Measurements from ENCODE around the gene SLC9A5. TPM values are rescaled to one million over a fixed set of nuclear protein-coding genes. Genes with fewer than 3 reads are reported as not detected.
A peak's percentile ranks its signal among the peaks of the same experiment; 100 is the strongest.

Gene SLC9A5
- total and polyA plus RNA-seq, 9 of the 15 experiments (the other 6 are each of a cell fraction or from before 2014, with no cell fraction given), result 0.06 to 3.1 (median 1.2) TPM

DNA sequence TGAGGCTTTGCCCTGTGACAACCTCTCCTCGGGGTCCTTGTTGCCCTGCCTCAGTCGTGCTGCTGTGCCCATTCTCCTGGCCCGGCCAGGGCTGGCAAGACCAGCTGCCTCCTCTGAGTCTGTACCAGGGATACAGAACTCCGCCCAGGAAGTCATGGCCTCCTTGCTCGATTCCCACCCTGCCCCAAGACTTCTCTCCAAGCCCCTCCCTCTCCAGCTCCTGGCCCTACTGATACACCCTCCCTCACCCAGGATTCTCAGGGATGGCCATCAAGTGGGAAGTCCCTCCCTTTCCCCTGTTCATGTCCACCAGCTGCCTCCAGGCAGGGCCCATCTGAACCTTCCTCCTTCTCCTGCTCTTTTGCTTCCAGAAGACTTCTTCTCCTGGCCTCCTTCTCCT lies 33.1 kb upstream of the SLC9A5 start (continued):
- TF ChIP-seq, protein P1, sequence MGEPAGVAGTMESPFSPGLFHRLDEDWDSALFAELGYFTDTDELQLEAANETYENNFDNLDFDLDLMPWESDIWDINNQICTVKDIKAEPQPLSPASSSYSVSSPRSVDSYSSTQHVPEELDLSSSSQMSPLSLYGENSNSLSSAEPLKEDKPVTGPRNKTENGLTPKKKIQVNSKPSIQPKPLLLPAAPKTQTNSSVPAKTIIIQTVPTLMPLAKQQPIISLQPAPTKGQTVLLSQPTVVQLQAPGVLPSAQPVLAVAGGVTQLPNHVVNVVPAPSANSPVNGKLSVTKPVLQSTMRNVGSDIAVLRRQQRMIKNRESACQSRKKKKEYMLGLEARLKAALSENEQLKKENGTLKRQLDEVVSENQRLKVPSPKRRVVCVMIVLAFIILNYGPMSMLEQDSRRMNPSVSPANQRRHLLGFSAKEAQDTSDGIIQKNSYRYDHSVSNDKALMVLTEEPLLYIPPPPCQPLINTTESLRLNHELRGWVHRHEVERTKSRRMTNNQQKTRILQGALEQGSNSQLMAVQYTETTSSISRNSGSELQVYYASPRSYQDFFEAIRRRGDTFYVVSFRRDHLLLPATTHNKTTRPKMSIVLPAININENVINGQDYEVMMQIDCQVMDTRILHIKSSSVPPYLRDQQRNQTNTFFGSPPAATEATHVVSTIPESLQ (CRISPR knock-in tag; IDR thresholded peaks at IDR 0.05), result no peak
- TF ChIP-seq, protein P2, sequence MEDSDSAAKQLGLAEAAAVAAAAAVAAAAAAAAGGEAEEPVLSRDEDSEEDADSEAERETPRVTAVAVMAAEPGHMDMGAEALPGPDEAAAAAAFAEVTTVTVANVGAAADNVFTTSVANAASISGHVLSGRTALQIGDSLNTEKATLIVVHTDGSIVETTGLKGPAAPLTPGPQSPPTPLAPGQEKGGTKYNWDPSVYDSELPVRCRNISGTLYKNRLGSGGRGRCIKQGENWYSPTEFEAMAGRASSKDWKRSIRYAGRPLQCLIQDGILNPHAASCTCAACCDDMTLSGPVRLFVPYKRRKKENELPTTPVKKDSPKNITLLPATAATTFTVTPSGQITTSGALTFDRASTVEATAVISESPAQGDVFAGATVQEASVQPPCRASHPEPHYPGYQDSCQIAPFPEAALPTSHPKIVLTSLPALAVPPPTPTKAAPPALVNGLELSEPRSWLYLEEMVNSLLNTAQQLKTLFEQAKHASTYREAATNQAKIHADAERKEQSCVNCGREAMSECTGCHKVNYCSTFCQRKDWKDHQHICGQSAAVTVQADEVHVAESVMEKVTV (CRISPR knock-in tag; IDR thresholded peaks at IDR 0.05), result no peak

DNA sequence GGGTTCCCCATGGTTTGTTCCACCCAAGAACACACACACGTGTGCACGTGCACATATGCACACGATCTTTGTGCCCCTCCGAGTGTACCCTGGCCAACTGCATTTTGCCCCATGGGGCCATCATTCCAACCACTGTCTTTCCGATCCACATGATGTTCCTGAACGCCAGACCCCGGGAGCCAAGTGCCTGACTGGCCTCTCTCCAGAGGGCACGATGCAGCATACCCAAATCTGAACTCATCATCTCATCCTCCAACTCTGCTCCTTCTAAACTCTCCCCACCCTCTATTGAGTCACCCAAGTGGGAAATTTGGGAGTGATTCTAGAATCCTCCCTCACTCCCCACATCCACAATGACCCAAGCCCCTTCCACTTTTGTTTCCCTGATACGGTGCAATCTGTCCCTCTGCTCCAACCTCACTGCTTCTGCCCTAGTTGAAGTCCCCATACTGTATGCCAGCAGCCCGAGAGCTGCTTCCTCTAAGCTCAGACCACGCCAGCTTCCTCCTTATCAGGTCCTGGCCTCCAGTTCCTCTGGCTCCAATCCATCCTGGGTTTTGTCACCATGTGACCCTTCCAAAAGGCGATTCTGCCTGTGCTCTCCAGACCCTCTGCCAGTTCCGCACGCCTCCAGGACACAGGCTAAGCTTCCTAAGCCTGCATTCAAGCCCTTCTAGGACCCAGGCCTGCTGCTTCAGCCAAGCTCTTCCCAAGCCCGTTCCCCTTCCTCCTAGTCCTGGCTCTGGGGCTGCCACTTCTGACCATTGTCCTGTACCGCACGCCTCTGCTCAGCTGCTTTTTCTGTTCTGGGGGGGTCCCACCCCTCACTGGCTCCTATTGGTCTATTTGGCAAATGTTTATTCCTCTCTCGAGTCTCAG lies 31.9 kb upstream of the SLC9A5 start:
- H3K27ac ChIP-seq (ENCODE audit: extremely low read depth, low read depth, low read length), result peak overlapping the region; percentile 42
- peak overlapping the region; percentile 94 for H2AFZ ChIP-seq (ENCODE audit: low read depth, low read length)
- no peaks in the 10 kb centered on the region for H3K36me3 ChIP-seq (ENCODE audit: control insufficient read depth, insufficient read depth, low read length)
- peak; percentile 93 for FAIRE-seq
- H3K4me2 ChIP-seq (ENCODE audit: insufficient read depth, low read length), result peak overlapping the region; percentile 64
- H3K27me3 ChIP-seq (ENCODE audit: control insufficient read depth in 2 of 2, insufficient read depth in 2 of 2, low read length in 2 of 2), result no peaks in the 10 kb centered on the region
- CTCF ChIA-PET (ENCODE audit: low intra/inter-chr PET ratio), result no interaction called here
- peak overlapping the region; percentile 33 to 89; a peak in 3 of 4 replicates for H3K9ac ChIP-seq (ENCODE audit: insufficient read depth in 1 of 2, low read depth in 2 of 2, low read length in 2 of 2)
- peak; percentile 64 to 83 (median 73) for DNase-seq (ENCODE audit: extremely low read depth in 1 of 4, low spot score in 3 of 4)
- H3K4me3 ChIP-seq, result no peak overlapping the region
- POLR2A ChIA-PET, result interaction anchor here (0.6 to 3.1 kb wide), 6 partner anchors 9 to 20 kb away, joined by 3 to 21 read pairs (median 4); partner anchors contain the start of gene TMEM208
- no peaks in the 10 kb centered on the region for H3K9me3 ChIP-seq (replicated peaks; ENCODE audit: control insufficient read depth, insufficient read depth, low read depth, low read length)
- no TSS peak for BruUV-seq (replicated peaks)
- WGBS (ENCODE audit: insufficient coverage, low coverage, missing lambda C conversion rate), result 35% methylated on average over 17 of the region's 18 CpGs
- peaks cover 20 to 24% of the 10 kb centered on the region in 2 experiments for H3K4me1 ChIP-seq (replicated peaks in 1 of 2; ENCODE audit: control insufficient read depth in 2 of 2, insufficient read depth in 2 of 2, low read length in 2 of 2)
- peak; percentile 89 for ATAC-seq
- H4K20me1 ChIP-seq (replicated peaks; ENCODE audit: control insufficient read depth, insufficient read depth, low read length), result no peaks in the 10 kb centered on the region
- no peaks in the 10 kb centered on the region for H3K79me2 ChIP-seq (ENCODE audit: control insufficient read depth, insufficient read depth, low read length)
- no peaks in the 10 kb centered on the region for H3K9me1 ChIP-seq (ENCODE audit: control insufficient read depth, insufficient read depth, low read length)
- intact Hi-C loops (cut with micrococcal nuclease), result no loop called here
- in situ Hi-C loops (cut with MboI), result no loop called here
- TF ChIP-seq BHLHE40 (IDR thresholded peaks at IDR 0.05; ENCODE audit: low read length), result peak; percentile 60; the same call in 1 of the 2 replicates
- TF ChIP-seq POLR2AphosphoS2 (IDR thresholded peaks at IDR 0.05; ENCODE audit: low read length), result no peak
- peak; percentile 66; the same call in 1 of the 2 replicates for TF ChIP-seq PHF8 (IDR thresholded peaks at IDR 0.05; ENCODE audit: borderline replicate concordance, low read length)
- TF ChIP-seq, protein P3, sequence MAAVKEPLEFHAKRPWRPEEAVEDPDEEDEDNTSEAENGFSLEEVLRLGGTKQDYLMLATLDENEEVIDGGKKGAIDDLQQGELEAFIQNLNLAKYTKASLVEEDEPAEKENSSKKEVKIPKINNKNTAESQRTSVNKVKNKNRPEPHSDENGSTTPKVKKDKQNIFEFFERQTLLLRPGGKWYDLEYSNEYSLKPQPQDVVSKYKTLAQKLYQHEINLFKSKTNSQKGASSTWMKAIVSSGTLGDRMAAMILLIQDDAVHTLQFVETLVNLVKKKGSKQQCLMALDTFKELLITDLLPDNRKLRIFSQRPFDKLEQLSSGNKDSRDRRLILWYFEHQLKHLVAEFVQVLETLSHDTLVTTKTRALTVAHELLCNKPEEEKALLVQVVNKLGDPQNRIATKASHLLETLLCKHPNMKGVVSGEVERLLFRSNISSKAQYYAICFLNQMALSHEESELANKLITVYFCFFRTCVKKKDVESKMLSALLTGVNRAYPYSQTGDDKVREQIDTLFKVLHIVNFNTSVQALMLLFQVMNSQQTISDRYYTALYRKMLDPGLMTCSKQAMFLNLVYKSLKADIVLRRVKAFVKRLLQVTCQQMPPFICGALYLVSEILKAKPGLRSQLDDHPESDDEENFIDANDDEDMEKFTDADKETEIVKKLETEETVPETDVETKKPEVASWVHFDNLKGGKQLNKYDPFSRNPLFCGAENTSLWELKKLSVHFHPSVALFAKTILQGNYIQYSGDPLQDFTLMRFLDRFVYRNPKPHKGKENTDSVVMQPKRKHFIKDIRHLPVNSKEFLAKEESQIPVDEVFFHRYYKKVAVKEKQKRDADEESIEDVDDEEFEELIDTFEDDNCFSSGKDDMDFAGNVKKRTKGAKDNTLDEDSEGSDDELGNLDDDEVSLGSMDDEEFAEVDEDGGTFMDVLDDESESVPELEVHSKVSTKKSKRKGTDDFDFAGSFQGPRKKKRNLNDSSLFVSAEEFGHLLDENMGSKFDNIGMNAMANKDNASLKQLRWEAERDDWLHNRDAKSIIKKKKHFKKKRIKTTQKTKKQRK (IDR thresholded peaks at IDR 0.05; ENCODE audit: borderline replicate concordance, low read depth, low read length), result no peak
- no peak for TF ChIP-seq PCBP1 (IDR thresholded peaks at IDR 0.05; ENCODE audit: low read depth, low read length, poor library complexity, severe bottlenecking)
- TF ChIP-seq RAD21 (CRISPR knock-in tag; conservative IDR thresholded peaks at IDR 0.05 in 1 of 2, IDR thresholded peaks at IDR 0.05 in 1 of 2), result no peak
- no peak for TF ChIP-seq RBM34 (IDR thresholded peaks at IDR 0.05; ENCODE audit: borderline replicate concordance, insufficient read depth, low read length)

Data from K562 (cell line).